ENCODE data around the gene PCDHAC1. TPM values are rescaled to one million over a fixed set of nuclear protein-coding genes. Genes with fewer than 3 reads are reported as not detected.

The PCDHAC1 gene
- total and polyA plus RNA-seq, 2 donors (not counting 3 experiments of a cell fraction or from before 2014, with no cell fraction given): not detected

- Histone ChIP-seq H3K79me2 (ENCODE audit: control insufficient read depth, insufficient read depth, low read length) (no peaks in the 10 kb centered on the region), H3K27me3 (ENCODE audit: control insufficient read depth in 2 of 2, insufficient read depth in 2 of 2, low read length in 2 of 2) (no peaks in the 10 kb centered on the region), H3K9me3 (replicated peaks; ENCODE audit: control insufficient read depth, insufficient read depth, low read length) (no peaks in the 10 kb centered on the region), H3K9ac (replicated peaks; ENCODE audit: extremely low read depth, insufficient read depth, low read length) (no peak overlapping the region), H2AFZ (ENCODE audit: low read depth, low read length) (no peak overlapping the region), H3K4me3 (replicated peaks in 1 of 3; ENCODE audit: insufficient read depth in 1 of 3, low read depth in 1 of 3, low read length in 3 of 3) (no peak overlapping the region), H3K4me2 (ENCODE audit: insufficient read depth, low read length) (peak overlapping the region; percentile 46), H3K36me3 (ENCODE audit: control insufficient read depth in 2 of 2, extremely low read depth in 1 of 2, insufficient read depth in 2 of 2, low read length in 2 of 2) (no peaks in the 10 kb centered on the region), H3K9me1 (replicated peaks; ENCODE audit: control insufficient read depth, extremely low read depth, insufficient read depth, low read length) (no peaks in the 10 kb centered on the region), H3K4me1 (ENCODE audit: control insufficient read depth, extremely low read depth, insufficient read depth, low read length) (peaks cover 21% of the 10 kb centered on the region), H3K27ac (ENCODE audit: insufficient read depth, low read depth, low read length) (no peak overlapping the region), H4K20me1 (replicated peaks; ENCODE audit: control insufficient read depth, extremely low read depth, insufficient read depth, low read length) (no peaks in the 10 kb centered on the region)
- ChIA-PET CTCF (no interaction called here), POLR2A (no interaction called here)
- FAIRE-seq: peak; percentile 47
- intact Hi-C loops (cut with micrococcal nuclease) (no loop called here), dilution Hi-C loops (cut with MboI; ENCODE audit: extremely low pct_ligation_motif_present, low sequenced_read_pairs) (no loop called here)
- DNase-seq (ENCODE audit: low read depth, low spot score): peak; percentile 78
- TF ChIP-seq JUN (IDR thresholded peaks at IDR 0.05; ENCODE audit: borderline replicate concordance, insufficient read depth, insufficient read length, low read depth) (no peak), EZH2 (IDR thresholded peaks at IDR 0.05; ENCODE audit: borderline replicate concordance, low read depth, low read length, severe bottlenecking) (no peak), GATA2 (IDR thresholded peaks at IDR 0.05; ENCODE audit: insufficient read depth, insufficient read length, low read depth, low read length) (peak; percentile 94), POLR2AphosphoS5 (IDR thresholded peaks at IDR 0.05; ENCODE audit: insufficient read depth, low read depth, low read length) (no peak), MAX (IDR thresholded peaks at IDR 0.05; ENCODE audit: insufficient read depth, insufficient read length) (no peak), MYC (IDR thresholded peaks at IDR 0.05; ENCODE audit: low read depth, low read length) (no peak), POLR2A (IDR thresholded peaks at IDR 0.05; ENCODE audit: low read depth, low read length) (no peak), FOS (IDR thresholded peaks at IDR 0.05; ENCODE audit: borderline replicate concordance, insufficient read depth, low read length) (peak; percentile 12)
- TF ChIP-seq, protein P1, sequence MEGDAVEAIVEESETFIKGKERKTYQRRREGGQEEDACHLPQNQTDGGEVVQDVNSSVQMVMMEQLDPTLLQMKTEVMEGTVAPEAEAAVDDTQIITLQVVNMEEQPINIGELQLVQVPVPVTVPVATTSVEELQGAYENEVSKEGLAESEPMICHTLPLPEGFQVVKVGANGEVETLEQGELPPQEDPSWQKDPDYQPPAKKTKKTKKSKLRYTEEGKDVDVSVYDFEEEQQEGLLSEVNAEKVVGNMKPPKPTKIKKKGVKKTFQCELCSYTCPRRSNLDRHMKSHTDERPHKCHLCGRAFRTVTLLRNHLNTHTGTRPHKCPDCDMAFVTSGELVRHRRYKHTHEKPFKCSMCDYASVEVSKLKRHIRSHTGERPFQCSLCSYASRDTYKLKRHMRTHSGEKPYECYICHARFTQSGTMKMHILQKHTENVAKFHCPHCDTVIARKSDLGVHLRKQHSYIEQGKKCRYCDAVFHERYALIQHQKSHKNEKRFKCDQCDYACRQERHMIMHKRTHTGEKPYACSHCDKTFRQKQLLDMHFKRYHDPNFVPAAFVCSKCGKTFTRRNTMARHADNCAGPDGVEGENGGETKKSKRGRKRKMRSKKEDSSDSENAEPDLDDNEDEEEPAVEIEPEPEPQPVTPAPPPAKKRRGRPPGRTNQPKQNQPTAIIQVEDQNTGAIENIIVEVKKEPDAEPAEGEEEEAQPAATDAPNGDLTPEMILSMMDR (IDR thresholded peaks at IDR 0.05; ENCODE audit: extremely low read depth in 1 of 2, insufficient read depth in 1 of 2, low read depth in 1 of 2, low read length in 2 of 2): no peak
- BruUV-seq (replicated peaks): no TSS peak
Observed at GRCh38 chr5:140978260-140978659, 52.2 kb downstream of the PCDHAC1 start.

Data from endothelial cell of umbilical vein (primary cell).